HCT116 (cell line): ENCODE data around the gene TBC1D12. TPM values are rescaled to one million over a fixed set of nuclear protein-coding genes. Genes with fewer than 3 reads are reported as not detected.

Experiments used
- ATAC-seq: fragments of 200-7000 bp; cut with Tn5 transposase; 2 replicates; pipeline ENCODE4 v1.9.1; 2020; ENCODE audit warnings: mild to moderate bottlenecking, moderate library complexity
- BruUV-seq: library from RNA; stranded (reverse); fragments of 400-500 nt; replicated peaks from 2 replicates; lab custom pipeline; 2021; lab: Mats Ljungman, UMichigan
- CTCF ChIA-PET: fragments of 300-600 bp; sonication (Branson Sonifier 250); formaldehyde crosslinking; loops from one replicate; lab custom pipeline; 2021; ENCODE audit warnings: antibody characterized with exemption; lab: Charles Lee
- POLR2A ChIA-PET: fragments of 300-600, 350-600 bp; sonication (Branson Sonifier 250); formaldehyde crosslinking; loops from one replicate; lab custom pipeline; 2021; ENCODE audit warnings: antibody characterized with exemption; lab: Charles Lee
- RAD21 ChIA-PET, 2 experiments: fragments of 300-600 bp; sonication (Branson Sonifier 250); formaldehyde crosslinking; loops; one replicate each; lab custom pipeline; 2023; ENCODE audit warnings: low total read pairs in 2 of 2; ENCODE audit not compliant: uncharacterized antibody in 2 of 2, unreplicated experiment in 2 of 2, low non-redundant PET in 1 of 2; lab: Charles Lee
- DNase-seq: peaks from one replicate; pipeline ENCODE4 v3.0.0-alpha.2; 2010; ENCODE audit warnings: low read depth, low spot score
- H2AFZ ChIP-seq: fragments of 200-600 bp; shearing (Covaris generic), sonication (generic); 2 replicates; pipeline ENCODE4 v1.6.1; 2017; ENCODE audit warnings: low read depth, mixed run types, mixed read lengths, antibody characterized with exemption, low read length; ENCODE audit not compliant: poor library complexity, severe bottlenecking
- H3K27ac ChIP-seq: 2 replicates; pipeline ENCODE4 v1.5.1; 2012; ENCODE audit warnings: low read depth, low read length
- H3K27me3 ChIP-seq: fragments of 200-600 bp; sonication (generic); 2 replicates; pipeline ENCODE4 v1.6.1; 2016; ENCODE audit warnings: mixed run types, low read length, mixed read lengths; ENCODE audit not compliant: insufficient read depth
- H3K36me3 ChIP-seq, 2 experiments: fragments of 200-500 bp in 1 of 2; fragments of 200-600 bp in 1 of 2; sonication (Bioruptor generic) in 1 of 2; sonication (generic) in 1 of 2; 2 replicates each; pipeline versions ENCODE4 v1.5.1 to v1.6.1; 2014 to 2016; ENCODE audit warnings: low read length in 2 of 2, inconsistent platforms in 1 of 2, mixed read lengths in 1 of 2, mixed run types in 1 of 2; ENCODE audit not compliant: insufficient read depth in 2 of 2, control insufficient read depth in 1 of 2
- H3K4me1 ChIP-seq, 2 experiments: fragments of 200-600 bp in 1 of 2; sonication (generic) in 1 of 2; 2 replicates each; pipeline versions ENCODE4 v1.5.1 to v1.6.1; 2012 to 2017; ENCODE audit warnings: low read length in 2 of 2, inconsistent platforms in 1 of 2, mild to moderate bottlenecking in 1 of 2, mixed read lengths in 1 of 2, mixed run types in 1 of 2, moderate library complexity in 1 of 2; ENCODE audit not compliant: insufficient read depth in 2 of 2, control insufficient read depth in 1 of 2
- H3K4me2 ChIP-seq: fragments of 200-600 bp; sonication (generic); 2 replicates; pipeline ENCODE4 v1.6.1; 2017; ENCODE audit warnings: mixed run types, low read length, mixed read lengths
- H3K4me3 ChIP-seq, 2 experiments: fragments of 200-600 bp in 1 of 2; sonication (generic) in 1 of 2; replicated peaks in 1 of 2; 2 replicates each; pipeline ENCODE4 v1.5.1; 2011 to 2016; ENCODE audit warnings: low read length in 2 of 2, control low read depth in 1 of 2, low read depth in 1 of 2, mild to moderate bottlenecking in 1 of 2, mixed read lengths in 1 of 2, mixed run types in 1 of 2
- H3K79me2 ChIP-seq: fragments of 200-600 bp; sonication (generic); 2 replicates; pipeline ENCODE4 v1.6.1; 2017; ENCODE audit warnings: mild to moderate bottlenecking, mixed run types, low read length, moderate library complexity, mixed read lengths; ENCODE audit not compliant: insufficient read depth
- H3K9ac ChIP-seq: fragments of 200-600 bp; sonication (generic); 2 replicates; pipeline ENCODE4 v1.6.1; 2016; ENCODE audit warnings: low read length, mixed read lengths
- H3K9me2 ChIP-seq: fragments of 200-600 bp; sonication (generic), shearing (Covaris generic); 2 replicates; pipeline ENCODE4 v1.6.1; 2017; ENCODE audit warnings: mixed run types, mild to moderate bottlenecking, moderate library complexity; ENCODE audit not compliant: insufficient read depth
- H3K9me3 ChIP-seq, 2 experiments: fragments of 200-500 bp in 1 of 2; fragments of 200-600 bp in 1 of 2; sonication (Bioruptor generic) in 1 of 2; sonication (generic) in 1 of 2; 2 replicates each; pipeline ENCODE4 v1.6.1; 2014 to 2017; ENCODE audit warnings: low read length in 2 of 2, mixed read lengths in 2 of 2, inconsistent platforms in 1 of 2, low read depth in 1 of 2, mild to moderate bottlenecking in 1 of 2, mixed run types in 1 of 2, moderate library complexity in 1 of 2; ENCODE audit not compliant: control insufficient read depth in 1 of 2, insufficient read depth in 1 of 2
- H4K20me1 ChIP-seq: fragments of 200-600 bp; sonication (generic), shearing (Covaris generic); 2 replicates; pipeline ENCODE4 v1.6.1; 2017; ENCODE audit warnings: mixed run types, mild to moderate bottlenecking, moderate library complexity; ENCODE audit not compliant: insufficient read depth
- CBX3 ChIP-seq: IDR thresholded peaks from 2 replicates; pipeline ENCODE4 v1.6.1; 2012; ENCODE audit warnings: low read depth
- CEBPB ChIP-seq: IDR thresholded peaks from 2 replicates; pipeline ENCODE4 v1.6.1; 2012; ENCODE audit warnings: low read depth
- ELF1 ChIP-seq: IDR thresholded peaks from 2 replicates; pipeline ENCODE4 v1.6.1; 2012; ENCODE audit warnings: low read depth, borderline replicate concordance
- EZH2 ChIP-seq: fragments of 200-600 bp; sonication (generic); IDR thresholded peaks from 2 replicates; pipeline ENCODE4 v1.6.1; 2017; ENCODE audit warnings: antibody characterized with exemption, mixed run types
- FOSL1 ChIP-seq: IDR thresholded peaks from 2 replicates; pipeline ENCODE4 v1.6.1; 2012; ENCODE audit warnings: low read depth
- JUND ChIP-seq: IDR thresholded peaks from 2 replicates; pipeline ENCODE4 v1.6.1; 2012
- POLR2A ChIP-seq: IDR thresholded peaks from 2 replicates; pipeline ENCODE4 v1.7.0; 2011; ENCODE audit warnings: borderline replicate concordance; ENCODE audit not compliant: insufficient read depth, insufficient read length; ENCODE audit errors: extremely low read depth
- POLR2AphosphoS5 ChIP-seq: IDR thresholded peaks from 2 replicates; pipeline ENCODE4 v1.6.1; 2011; ENCODE audit warnings: mild to moderate bottlenecking, low read depth, low read length, moderate library complexity
- RAD21 ChIP-seq: IDR thresholded peaks from 2 replicates; pipeline ENCODE4 v1.6.1; 2012; ENCODE audit warnings: low read depth, mild to moderate bottlenecking
- SP1 ChIP-seq: IDR thresholded peaks from 2 replicates; pipeline ENCODE4 v1.6.1; 2012; ENCODE audit warnings: low read depth
- TCF7L2 ChIP-seq: IDR thresholded peaks from 2 replicates; pipeline ENCODE4 v1.7.0; 2011; ENCODE audit warnings: borderline replicate concordance, inconsistent platforms; ENCODE audit not compliant: insufficient read depth, insufficient read length; ENCODE audit errors: extremely low read depth
- ZFX ChIP-seq: fragments of 450-650 bp; IDR thresholded peaks from 2 replicates; pipeline ENCODE4 v1.6.1; 2017
- intact Hi-C: fragments of 100-400 bp; cut with micrococcal nuclease; formaldehyde crosslinking; loops from 2 replicates; pipeline ENCODE4 v1.10.0; 2022
- total RNA-seq: library from RNA; stranded (reverse); gene quantifications from one replicate; pipeline ENCODE4 v1.2.1, GENCODE V29; 2021; ENCODE audit not compliant: unreplicated experiment
- TF ChIP-seq, protein P1 (sequence below), 3 experiments: fragments of 200-600 bp in 1 of 3; sonication (generic) in 1 of 3; IDR thresholded peaks in 2 of 3; conservative IDR thresholded peaks in 1 of 3; 2 replicates each; pipeline ENCODE4 v1.5.1; 2012 to 2017; ENCODE audit warnings: low read depth in 2 of 3, low read length in 2 of 3, antibody characterized with exemption in 1 of 3, borderline replicate concordance in 1 of 3, control low read depth in 1 of 3, mild to moderate bottlenecking in 1 of 3, mixed read lengths in 1 of 3, mixed run types in 1 of 3, moderate library complexity in 1 of 3; ENCODE audit not compliant: insufficient read depth in 1 of 3
- TF ChIP-seq, protein P2 (sequence below): IDR thresholded peaks from 2 replicates; pipeline ENCODE4 v1.6.1; 2012
- TF ChIP-seq, protein P3 (sequence below): IDR thresholded peaks from 2 replicates; pipeline ENCODE4 v1.6.1; 2011; ENCODE audit warnings: mild to moderate bottlenecking, low read length, moderate library complexity; ENCODE audit not compliant: insufficient replicate concordance; ENCODE audit errors: extremely low read depth

TBC1D12 gene
- total RNA-seq, 1 experiment from 2014 or later, result 7.1 TPM

DNA sequence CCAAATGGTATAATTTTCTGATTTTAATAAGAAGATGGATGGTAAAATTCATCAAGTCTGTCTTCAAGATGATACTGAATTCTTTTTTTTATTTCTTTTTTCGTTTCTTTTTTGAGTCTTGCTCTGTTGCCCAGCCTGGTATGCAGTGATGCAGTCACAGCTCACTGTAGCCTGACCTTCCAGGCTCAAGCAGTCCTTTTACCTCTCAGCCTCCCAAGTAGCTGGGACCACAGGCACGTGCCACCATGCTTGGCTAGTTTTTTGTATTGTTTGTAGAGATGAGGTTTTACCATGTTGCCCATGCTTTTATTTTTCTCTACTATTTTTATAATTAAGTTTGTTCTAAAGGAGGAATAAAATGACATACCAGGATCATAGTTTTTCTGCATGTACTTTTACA is 91.1 kb downstream of the TBC1D12 start:
- POLR2A ChIA-PET, result no interaction called here
- no peaks in the 10 kb centered on the region for H3K27me3 ChIP-seq
- intact Hi-C loops, result no loop called here
- DNase-seq (no peak), ATAC-seq (no peak)
- no peaks in the 10 kb centered on the region for H4K20me1 ChIP-seq
- no peaks in the 10 kb centered on the region for H3K36me3 ChIP-seq
- BruUV-seq, result no TSS peak
- RAD21 ChIA-PET, result no interaction called here
- no peak overlapping the region for H3K27ac ChIP-seq
- H3K9me3 ChIP-seq, result no peaks in the 10 kb centered on the region
- no peaks in the 10 kb centered on the region for H3K79me2 ChIP-seq
- H3K4me3 ChIP-seq, result no peak overlapping the region
- no peaks in the 10 kb centered on the region for H3K9me2 ChIP-seq
- CTCF ChIA-PET, result no interaction called here
- H3K4me2 ChIP-seq, result no peak overlapping the region
- TF ChIP-seq POLR2A (no peak), CBX3 (no peak), JUND (no peak)
- TF ChIP-seq, protein P1, sequence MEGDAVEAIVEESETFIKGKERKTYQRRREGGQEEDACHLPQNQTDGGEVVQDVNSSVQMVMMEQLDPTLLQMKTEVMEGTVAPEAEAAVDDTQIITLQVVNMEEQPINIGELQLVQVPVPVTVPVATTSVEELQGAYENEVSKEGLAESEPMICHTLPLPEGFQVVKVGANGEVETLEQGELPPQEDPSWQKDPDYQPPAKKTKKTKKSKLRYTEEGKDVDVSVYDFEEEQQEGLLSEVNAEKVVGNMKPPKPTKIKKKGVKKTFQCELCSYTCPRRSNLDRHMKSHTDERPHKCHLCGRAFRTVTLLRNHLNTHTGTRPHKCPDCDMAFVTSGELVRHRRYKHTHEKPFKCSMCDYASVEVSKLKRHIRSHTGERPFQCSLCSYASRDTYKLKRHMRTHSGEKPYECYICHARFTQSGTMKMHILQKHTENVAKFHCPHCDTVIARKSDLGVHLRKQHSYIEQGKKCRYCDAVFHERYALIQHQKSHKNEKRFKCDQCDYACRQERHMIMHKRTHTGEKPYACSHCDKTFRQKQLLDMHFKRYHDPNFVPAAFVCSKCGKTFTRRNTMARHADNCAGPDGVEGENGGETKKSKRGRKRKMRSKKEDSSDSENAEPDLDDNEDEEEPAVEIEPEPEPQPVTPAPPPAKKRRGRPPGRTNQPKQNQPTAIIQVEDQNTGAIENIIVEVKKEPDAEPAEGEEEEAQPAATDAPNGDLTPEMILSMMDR (IDR thresholded peaks at IDR 0.05 in 2 of 3, conservative IDR thresholded peaks at IDR 0.05 in 1 of 3; ENCODE audit: borderline replicate concordance in 1 of 3, insufficient read depth in 1 of 3, low read depth in 2 of 3, low read length in 2 of 3), result no peak
- TF ChIP-seq, protein P2, sequence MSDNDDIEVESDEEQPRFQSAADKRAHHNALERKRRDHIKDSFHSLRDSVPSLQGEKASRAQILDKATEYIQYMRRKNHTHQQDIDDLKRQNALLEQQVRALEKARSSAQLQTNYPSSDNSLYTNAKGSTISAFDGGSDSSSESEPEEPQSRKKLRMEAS, result no peak
- no peak overlapping the region for H3K9ac ChIP-seq
- no peaks in the 10 kb centered on the region for H3K4me1 ChIP-seq
- H2AFZ ChIP-seq, result no peak overlapping the region

DNA sequence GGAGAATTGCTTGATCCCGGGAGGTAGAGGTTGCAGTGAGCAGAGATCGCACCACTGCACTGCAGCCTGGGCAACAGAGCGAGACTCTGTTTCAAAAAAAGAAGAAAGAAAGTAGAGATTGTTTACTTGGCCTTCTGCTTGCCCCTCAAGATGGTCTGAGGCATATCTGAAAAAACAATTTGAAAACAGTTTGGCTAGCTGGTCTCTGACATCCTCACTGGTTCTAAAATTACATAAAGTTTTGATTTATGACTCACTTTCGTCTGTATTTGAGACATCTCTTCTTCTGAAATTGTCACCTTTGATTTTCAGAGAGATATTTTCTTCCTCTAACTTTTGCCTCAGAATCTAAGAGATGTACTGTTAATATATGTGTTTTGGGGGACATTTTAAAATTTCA is 93.7 kb downstream of the TBC1D12 start:
- Histone ChIP-seq H3K9me3 (no peaks in the 10 kb centered on the region), H3K4me1 (no peaks in the 10 kb centered on the region), H3K4me3 (no peak overlapping the region), H3K4me2 (no peak overlapping the region), H3K9me2 (no peaks in the 10 kb centered on the region), H3K27me3 (no peaks in the 10 kb centered on the region), H2AFZ (no peak overlapping the region), H3K79me2 (no peaks in the 10 kb centered on the region), H3K27ac (no peak overlapping the region), H4K20me1 (no peaks in the 10 kb centered on the region), H3K36me3 (no peaks in the 10 kb centered on the region), H3K9ac (no peak overlapping the region)
- BruUV-seq, result no TSS peak
- RAD21 ChIA-PET, result no interaction called here
- DNase-seq, result no peak
- POLR2A ChIA-PET, result no interaction called here
- intact Hi-C loops, result no loop called here
- ATAC-seq, result no peak
- CTCF ChIA-PET, result no interaction called here
- TF ChIP-seq RAD21, result no peak
- TF ChIP-seq, protein P3, sequence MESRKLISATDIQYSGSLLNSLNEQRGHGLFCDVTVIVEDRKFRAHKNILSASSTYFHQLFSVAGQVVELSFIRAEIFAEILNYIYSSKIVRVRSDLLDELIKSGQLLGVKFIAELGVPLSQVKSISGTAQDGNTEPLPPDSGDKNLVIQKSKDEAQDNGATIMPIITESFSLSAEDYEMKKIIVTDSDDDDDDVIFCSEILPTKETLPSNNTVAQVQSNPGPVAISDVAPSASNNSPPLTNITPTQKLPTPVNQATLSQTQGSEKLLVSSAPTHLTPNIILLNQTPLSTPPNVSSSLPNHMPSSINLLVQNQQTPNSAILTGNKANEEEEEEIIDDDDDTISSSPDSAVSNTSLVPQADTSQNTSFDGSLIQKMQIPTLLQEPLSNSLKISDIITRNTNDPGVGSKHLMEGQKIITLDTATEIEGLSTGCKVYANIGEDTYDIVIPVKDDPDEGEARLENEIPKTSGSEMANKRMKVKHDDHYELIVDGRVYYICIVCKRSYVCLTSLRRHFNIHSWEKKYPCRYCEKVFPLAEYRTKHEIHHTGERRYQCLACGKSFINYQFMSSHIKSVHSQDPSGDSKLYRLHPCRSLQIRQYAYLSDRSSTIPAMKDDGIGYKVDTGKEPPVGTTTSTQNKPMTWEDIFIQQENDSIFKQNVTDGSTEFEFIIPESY, result no peak
- TF ChIP-seq ZFX, result no peak
- no peak for TF ChIP-seq FOSL1
- no peak for TF ChIP-seq EZH2
- TF ChIP-seq, protein P1 (IDR thresholded peaks at IDR 0.05 in 2 of 3, conservative IDR thresholded peaks at IDR 0.05 in 1 of 3; ENCODE audit: borderline replicate concordance in 1 of 3, insufficient read depth in 1 of 3, low read depth in 2 of 3, low read length in 2 of 3), result no peak
- TF ChIP-seq SP1, result no peak
- TF ChIP-seq POLR2A, result no peak
- no peak for TF ChIP-seq TCF7L2
- TF ChIP-seq CEBPB, result no peak
- TF ChIP-seq CBX3, result no peak
- no peak for TF ChIP-seq POLR2AphosphoS5
- TF ChIP-seq ELF1, result no peak
